HEK293 (cell line): ENCODE results near the gene NUP153.

Experiments used
- ZBTB1 ChIP-seq: fragments of 450-650 bp; formaldehyde crosslinking; IDR thresholded peaks from 2 replicates; pipeline ENCODE4 v1.5.1; 2016; ENCODE audit warnings: missing biosample characterization, missing genetic modification characterization
- ZNF174 ChIP-seq: fragments of 450-650 bp; formaldehyde crosslinking; IDR thresholded peaks from 2 replicates; pipeline ENCODE4 v1.5.0; 2017; ENCODE audit warnings: missing biosample characterization, mild to moderate bottlenecking, missing genetic modification characterization
- ZNF175 ChIP-seq: fragments of 450-650 bp; formaldehyde crosslinking; IDR thresholded peaks from 2 replicates; pipeline ENCODE4 v1.5.1; 2016; ENCODE audit warnings: missing biosample characterization, missing genetic modification characterization
- ZNF280D ChIP-seq: fragments of 450-650 bp; formaldehyde crosslinking; IDR thresholded peaks from 2 replicates; pipeline ENCODE4 v1.5.1; 2016; ENCODE audit warnings: missing biosample characterization, missing genetic modification characterization
- ZNF707 ChIP-seq: fragments of 450-650 bp; formaldehyde crosslinking; IDR thresholded peaks from 2 replicates; pipeline ENCODE4 v1.5.1; 2016; ENCODE audit warnings: missing biosample characterization, missing genetic modification characterization
- ZNF830 ChIP-seq: fragments of 450-650 bp; IDR thresholded peaks from 2 replicates; pipeline ENCODE4 v1.5.0; 2018; ENCODE audit warnings: missing biosample characterization, missing genetic modification characterization, low read depth, mild to moderate bottlenecking, moderate library complexity
- ZSCAN16 ChIP-seq: fragments of 450-650 bp; formaldehyde crosslinking; IDR thresholded peaks from 2 replicates; pipeline ENCODE4 v1.5.1; 2016; ENCODE audit warnings: missing biosample characterization, missing genetic modification characterization
- TF ChIP-seq, protein P1 (sequence below): fragments of 450-650 bp; formaldehyde crosslinking; IDR thresholded peaks from 2 replicates; pipeline ENCODE4 v1.5.1; 2016; ENCODE audit warnings: missing biosample characterization, missing genetic modification characterization
- TF ChIP-seq, protein P2 (sequence below): fragments of 450-650 bp; formaldehyde crosslinking; IDR thresholded peaks from 2 replicates; pipeline ENCODE4 v1.5.1; 2016; ENCODE audit warnings: missing biosample characterization, missing genetic modification characterization
- TF ChIP-seq, protein P3 (sequence below): fragments of 450-650 bp; formaldehyde crosslinking; IDR thresholded peaks from 2 replicates; pipeline ENCODE4 v1.5.1; 2017; ENCODE audit warnings: missing biosample characterization, missing genetic modification characterization

DNA sequence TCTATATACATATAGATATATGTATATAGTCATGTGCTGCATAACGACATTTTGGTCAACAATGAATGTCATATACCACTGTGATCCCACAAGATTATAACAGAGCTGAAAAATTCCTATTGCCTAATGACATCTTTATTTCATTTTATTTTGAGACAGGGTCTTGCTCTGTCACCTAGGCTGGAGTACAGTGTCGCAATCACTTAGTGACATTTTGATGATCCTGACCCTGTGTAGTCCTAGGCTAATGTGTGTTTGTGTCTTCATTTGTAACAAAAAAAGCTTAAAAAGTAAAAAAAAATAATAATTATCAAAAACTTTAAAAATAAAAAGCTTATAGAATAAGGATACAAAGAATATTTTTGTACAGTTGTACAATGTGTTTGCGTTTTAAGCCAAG is 110.6 kb downstream of the NUP153 start:
- TF ChIP-seq ZNF175 (tag by site-specific recombination) (no peak), ZBTB1 (tag by site-specific recombination) (no peak), ZNF280D (tag by site-specific recombination) (no peak), ZNF174 (tag by site-specific recombination) (no peak), ZNF707 (no peak), ZSCAN16 (tag by site-specific recombination) (no peak), ZNF830 (tag by site-specific recombination) (no peak)
- TF ChIP-seq, protein P1, sequence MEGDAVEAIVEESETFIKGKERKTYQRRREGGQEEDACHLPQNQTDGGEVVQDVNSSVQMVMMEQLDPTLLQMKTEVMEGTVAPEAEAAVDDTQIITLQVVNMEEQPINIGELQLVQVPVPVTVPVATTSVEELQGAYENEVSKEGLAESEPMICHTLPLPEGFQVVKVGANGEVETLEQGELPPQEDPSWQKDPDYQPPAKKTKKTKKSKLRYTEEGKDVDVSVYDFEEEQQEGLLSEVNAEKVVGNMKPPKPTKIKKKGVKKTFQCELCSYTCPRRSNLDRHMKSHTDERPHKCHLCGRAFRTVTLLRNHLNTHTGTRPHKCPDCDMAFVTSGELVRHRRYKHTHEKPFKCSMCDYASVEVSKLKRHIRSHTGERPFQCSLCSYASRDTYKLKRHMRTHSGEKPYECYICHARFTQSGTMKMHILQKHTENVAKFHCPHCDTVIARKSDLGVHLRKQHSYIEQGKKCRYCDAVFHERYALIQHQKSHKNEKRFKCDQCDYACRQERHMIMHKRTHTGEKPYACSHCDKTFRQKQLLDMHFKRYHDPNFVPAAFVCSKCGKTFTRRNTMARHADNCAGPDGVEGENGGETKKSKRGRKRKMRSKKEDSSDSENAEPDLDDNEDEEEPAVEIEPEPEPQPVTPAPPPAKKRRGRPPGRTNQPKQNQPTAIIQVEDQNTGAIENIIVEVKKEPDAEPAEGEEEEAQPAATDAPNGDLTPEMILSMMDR = no peak
- TF ChIP-seq, protein P2, sequence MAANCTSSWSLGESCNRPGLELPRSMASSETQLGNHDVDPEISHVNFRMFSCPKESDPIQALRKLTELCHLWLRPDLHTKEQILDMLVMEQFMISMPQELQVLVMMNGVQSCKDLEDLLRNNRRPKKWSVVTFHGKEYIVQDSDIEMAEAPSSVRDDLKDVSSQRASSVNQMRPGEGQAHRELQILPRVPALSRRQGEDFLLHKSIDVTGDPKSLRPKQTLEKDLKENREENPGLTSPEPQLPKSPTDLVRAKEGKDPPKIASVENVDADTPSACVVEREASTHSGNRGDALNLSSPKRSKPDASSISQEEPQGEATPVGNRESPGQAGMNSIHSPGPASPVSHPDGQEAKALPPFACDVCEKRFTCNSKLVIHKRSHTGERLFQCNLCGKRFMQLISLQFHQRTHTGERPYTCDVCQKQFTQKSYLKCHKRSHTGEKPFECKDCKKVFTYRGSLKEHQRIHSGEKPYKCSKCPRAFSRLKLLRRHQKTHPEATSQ (tag by site-specific recombination) = no peak
- TF ChIP-seq, protein P3, sequence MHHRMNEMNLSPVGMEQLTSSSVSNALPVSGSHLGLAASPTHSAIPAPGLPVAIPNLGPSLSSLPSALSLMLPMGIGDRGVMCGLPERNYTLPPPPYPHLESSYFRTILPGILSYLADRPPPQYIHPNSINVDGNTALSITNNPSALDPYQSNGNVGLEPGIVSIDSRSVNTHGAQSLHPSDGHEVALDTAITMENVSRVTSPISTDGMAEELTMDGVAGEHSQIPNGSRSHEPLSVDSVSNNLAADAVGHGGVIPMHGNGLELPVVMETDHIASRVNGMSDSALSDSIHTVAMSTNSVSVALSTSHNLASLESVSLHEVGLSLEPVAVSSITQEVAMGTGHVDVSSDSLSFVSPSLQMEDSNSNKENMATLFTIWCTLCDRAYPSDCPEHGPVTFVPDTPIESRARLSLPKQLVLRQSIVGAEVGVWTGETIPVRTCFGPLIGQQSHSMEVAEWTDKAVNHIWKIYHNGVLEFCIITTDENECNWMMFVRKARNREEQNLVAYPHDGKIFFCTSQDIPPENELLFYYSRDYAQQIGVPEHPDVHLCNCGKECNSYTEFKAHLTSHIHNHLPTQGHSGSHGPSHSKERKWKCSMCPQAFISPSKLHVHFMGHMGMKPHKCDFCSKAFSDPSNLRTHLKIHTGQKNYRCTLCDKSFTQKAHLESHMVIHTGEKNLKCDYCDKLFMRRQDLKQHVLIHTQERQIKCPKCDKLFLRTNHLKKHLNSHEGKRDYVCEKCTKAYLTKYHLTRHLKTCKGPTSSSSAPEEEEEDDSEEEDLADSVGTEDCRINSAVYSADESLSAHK (tag by site-specific recombination) = no peak
